Astrocyte of the spinal cord (primary cell): ENCODE results near the gene AASS.

Source experiments
- DNase-seq: peaks from one replicate; pipeline ENCODE4 v3.0.0; 2011; ENCODE audit warnings: low read depth, low spot score
- H3K4me3 ChIP-seq: 2 replicates; pipeline ENCODE4 v1.5.1; 2011; ENCODE audit warnings: low read depth, mild to moderate bottlenecking, low read length, moderate library complexity
- in situ Hi-C: cut with HindIII; loops from 2 replicates; pipeline ENCODE4 v1.10.0; 2017; ENCODE audit warnings: low sequenced_read_pairs
- TF ChIP-seq, protein P1 (sequence below): IDR thresholded peaks from 2 replicates; pipeline ENCODE4 v1.5.1; 2012; ENCODE audit warnings: low read depth, mild to moderate bottlenecking, low read length, inconsistent platforms

The AASS gene

DNA sequence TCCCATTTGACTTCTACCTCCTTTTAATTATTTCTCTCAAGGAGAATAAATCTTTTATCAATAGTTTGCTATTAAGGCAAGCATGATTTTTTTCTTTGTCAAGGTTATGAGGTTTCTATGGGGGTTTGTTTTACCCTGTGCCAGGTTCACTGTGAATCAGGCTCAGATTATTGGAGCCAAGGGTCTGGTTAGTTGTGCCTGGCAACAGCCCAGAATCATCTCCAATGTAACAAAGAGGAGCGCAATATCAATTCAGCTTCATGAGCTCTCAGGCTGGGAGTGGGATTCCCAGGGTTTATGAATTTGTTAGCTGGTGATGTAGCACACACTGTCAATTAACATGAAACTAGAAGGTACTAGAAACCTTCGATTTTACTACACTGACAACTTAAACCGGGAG is 73.2 kb downstream of the AASS start:
- no peak for DNase-seq
- H3K4me3 ChIP-seq, result no peak overlapping the region
- TF ChIP-seq, protein P1, sequence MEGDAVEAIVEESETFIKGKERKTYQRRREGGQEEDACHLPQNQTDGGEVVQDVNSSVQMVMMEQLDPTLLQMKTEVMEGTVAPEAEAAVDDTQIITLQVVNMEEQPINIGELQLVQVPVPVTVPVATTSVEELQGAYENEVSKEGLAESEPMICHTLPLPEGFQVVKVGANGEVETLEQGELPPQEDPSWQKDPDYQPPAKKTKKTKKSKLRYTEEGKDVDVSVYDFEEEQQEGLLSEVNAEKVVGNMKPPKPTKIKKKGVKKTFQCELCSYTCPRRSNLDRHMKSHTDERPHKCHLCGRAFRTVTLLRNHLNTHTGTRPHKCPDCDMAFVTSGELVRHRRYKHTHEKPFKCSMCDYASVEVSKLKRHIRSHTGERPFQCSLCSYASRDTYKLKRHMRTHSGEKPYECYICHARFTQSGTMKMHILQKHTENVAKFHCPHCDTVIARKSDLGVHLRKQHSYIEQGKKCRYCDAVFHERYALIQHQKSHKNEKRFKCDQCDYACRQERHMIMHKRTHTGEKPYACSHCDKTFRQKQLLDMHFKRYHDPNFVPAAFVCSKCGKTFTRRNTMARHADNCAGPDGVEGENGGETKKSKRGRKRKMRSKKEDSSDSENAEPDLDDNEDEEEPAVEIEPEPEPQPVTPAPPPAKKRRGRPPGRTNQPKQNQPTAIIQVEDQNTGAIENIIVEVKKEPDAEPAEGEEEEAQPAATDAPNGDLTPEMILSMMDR, result no peak
- in situ Hi-C loops, result no loop called here

DNA sequence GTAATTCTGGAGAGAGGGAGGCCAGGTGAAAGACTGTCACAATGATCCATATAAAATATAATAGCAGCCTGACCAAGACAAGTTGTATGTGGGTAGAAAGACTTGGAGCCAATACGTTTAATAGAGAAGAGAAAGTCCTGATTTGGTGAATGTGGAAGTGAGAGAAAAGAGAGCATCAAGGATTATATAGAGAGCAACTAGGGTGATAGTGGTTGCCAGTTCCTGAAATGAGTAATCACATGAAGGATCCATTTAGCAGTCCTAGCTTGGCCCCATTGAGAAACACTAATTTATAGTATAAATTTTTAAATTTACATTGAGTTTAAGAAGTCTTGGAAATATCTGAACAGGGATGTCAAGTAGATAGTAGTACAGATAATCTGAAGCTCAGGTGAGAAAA is 74.0 kb downstream of the AASS start:
- no peak overlapping the region for H3K4me3 ChIP-seq
- in situ Hi-C loops, result no loop called here
- TF ChIP-seq, protein P1, result no peak
- DNase-seq, result no peak

DNA sequence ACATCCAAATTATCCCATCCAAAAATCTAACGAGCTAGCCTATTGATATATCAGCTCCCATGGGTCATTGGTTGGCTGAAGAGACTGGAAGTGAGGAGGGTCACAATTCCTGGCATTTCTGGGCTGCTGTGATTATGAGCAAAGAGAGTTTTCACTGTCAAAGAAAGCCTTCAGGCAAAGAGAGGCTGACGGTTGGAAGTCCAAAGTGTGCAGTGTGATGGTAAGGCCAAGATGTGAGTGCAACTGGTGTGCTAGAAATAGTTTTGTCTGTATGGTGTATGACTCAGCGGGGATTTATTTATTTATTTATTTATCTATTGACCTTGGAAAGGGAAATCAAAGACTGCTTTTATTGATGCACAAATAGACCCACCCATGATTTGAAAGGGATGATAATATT is 75.0 kb downstream of the AASS start:
- TF ChIP-seq, protein P1, result no peak
- H3K4me3 ChIP-seq, result no peak overlapping the region
- in situ Hi-C loops, result no loop called here
- no peak for DNase-seq

DNA sequence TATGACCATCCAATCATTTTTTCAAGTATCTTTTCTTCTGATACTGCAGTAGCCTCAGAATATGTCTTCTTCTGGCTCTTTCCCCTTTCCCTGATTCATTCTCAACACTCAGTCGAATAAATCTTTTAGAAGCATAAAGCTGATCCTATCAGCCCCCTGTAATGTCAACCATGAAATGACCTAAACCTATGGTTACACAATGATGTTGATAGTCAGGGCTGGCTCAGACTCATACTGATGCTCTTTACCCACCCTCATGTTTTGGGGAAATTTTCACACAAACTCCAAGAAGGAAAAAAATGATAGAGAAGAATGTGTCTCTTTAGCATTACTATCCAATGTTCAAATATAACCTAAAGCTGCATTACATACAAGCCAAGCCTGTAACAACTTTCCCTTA is 76.0 kb downstream of the AASS start:
- TF ChIP-seq, protein P1, result no peak
- no peak for DNase-seq
- in situ Hi-C loops, result no loop called here
- no peak overlapping the region for H3K4me3 ChIP-seq

DNA sequence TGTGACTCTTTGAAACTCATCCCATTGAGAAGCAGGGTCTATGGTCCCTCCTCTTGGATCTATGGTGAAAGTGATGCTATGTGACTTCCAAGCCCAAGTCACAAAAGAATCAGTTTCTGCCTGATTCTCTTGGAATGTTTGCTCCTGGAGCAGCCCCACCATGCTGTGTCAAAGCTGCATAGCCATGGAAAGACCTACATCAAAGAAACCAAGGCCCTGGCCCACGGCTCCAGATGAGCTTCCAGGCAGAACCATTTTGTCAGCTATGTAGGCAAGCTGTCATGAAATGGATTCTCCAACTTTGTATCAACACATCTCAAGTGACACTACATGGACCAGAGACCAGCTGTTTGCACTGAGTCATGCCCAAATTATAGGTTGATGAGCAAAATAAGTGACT is 77.0 kb downstream of the AASS start:
- no peak overlapping the region for H3K4me3 ChIP-seq
- no peak for DNase-seq
- TF ChIP-seq, protein P1, result no peak
- in situ Hi-C loops, result no loop called here

DNA sequence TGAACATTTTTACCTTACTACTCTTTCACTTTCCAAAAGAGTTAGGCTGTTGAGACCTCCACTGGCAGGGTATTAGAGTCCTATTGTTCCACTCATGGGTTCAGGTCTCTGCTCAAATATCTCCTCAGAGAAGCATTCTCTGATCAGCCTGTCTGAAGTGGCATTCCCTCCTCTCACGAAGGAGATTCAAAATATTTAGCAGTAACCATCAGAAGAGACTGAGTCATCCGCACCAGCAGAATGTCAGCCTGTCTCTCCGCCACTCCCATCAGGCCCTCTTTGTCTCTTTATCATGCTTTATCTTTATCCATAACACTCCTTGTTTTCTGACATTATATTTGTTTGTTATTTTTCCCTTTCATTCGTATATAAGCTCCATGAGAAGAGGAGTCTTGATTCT is 79.1 kb downstream of the AASS start:
- H3K4me3 ChIP-seq, result no peak overlapping the region
- TF ChIP-seq, protein P1, result no peak
- in situ Hi-C loops, result no loop called here
- DNase-seq, result no peak

DNA sequence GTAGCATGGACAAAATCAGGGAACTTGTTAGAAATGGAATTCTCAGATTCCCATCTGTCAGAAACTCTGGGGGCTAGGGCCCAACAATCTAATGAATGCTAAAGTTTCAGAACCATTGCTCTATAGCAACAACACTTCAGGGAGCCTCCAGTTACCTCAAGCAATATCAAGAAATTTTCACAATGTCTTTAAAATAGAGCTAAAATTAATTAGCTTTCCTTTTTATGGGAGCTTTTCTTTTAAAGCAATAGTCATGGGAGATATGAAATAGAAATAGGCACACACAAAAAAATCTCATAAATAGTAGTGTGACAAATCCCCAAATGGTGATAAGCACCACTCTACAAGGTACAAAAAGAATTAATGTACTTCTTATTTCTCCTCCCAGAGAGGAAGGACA is 80.9 kb downstream of the AASS start:
- in situ Hi-C loops, result no loop called here
- no peak for DNase-seq
- H3K4me3 ChIP-seq, result no peak overlapping the region
- TF ChIP-seq, protein P1, result no peak
